HG03175 (cell line): ENCODE measurements around the gene GRIK2.

ENCODE experiments used
- ATAC-seq: cut with Tn5 transposase; IDR thresholded peaks from one replicate; pipeline ENCODE4 v1.9.1; 2021; ENCODE audit warnings: mild to moderate bottlenecking, moderate library complexity; ENCODE audit not compliant: unreplicated experiment

GRIK2 gene

GRCh38 chr6:101847690-101848089, 454.2 kb downstream of the GRIK2 start:
- ATAC-seq, result no peak

- ATAC-seq, result no peak
Observed at GRCh38 chr6:101851911-101852310, 458.4 kb downstream of the GRIK2 start.

GRCh38 chr6:101853231-101854085, 459.9 kb downstream of the GRIK2 start:
- no peak for ATAC-seq

- ATAC-seq, result no peak
Observed at GRCh38 chr6:101876431-101876830, 482.9 kb downstream of the GRIK2 start.

GRCh38 chr6:101878554-101879276, 485.2 kb downstream of the GRIK2 start:
- no peak for ATAC-seq

- no peak for ATAC-seq
Observed at GRCh38 chr6:101879782-101880181, 486.3 kb downstream of the GRIK2 start.

- ATAC-seq, result no peak
Observed at GRCh38 chr6:101883505-101883904, 490.0 kb downstream of the GRIK2 start.

GRCh38 chr6:101887532-101887931, 494.0 kb downstream of the GRIK2 start:
- no peak for ATAC-seq

GRCh38 chr6:101907356-101908217, 514.1 kb downstream of the GRIK2 start:
- no peak for ATAC-seq

- no peak for ATAC-seq
Observed at GRCh38 chr6:101909366-101909765, 515.9 kb downstream of the GRIK2 start.

GRCh38 chr6:101912311-101912710, 518.8 kb downstream of the GRIK2 start:
- no peak for ATAC-seq

GRCh38 chr6:101918471-101918870, 525.0 kb downstream of the GRIK2 start:
- ATAC-seq, result no peak

GRCh38 chr6:101921829-101922450, 528.4 kb downstream of the GRIK2 start:
- no peak for ATAC-seq

GRCh38 chr6:101926149-101926925, 532.8 kb downstream of the GRIK2 start:
- no peak for ATAC-seq

- no peak for ATAC-seq
Observed at GRCh38 chr6:101931766-101932165, 538.3 kb downstream of the GRIK2 start.

- ATAC-seq, result no peak
Observed at GRCh38 chr6:101932704-101933103, 539.2 kb downstream of the GRIK2 start.

- no peak for ATAC-seq
Observed at GRCh38 chr6:101935732-101936131, 542.2 kb downstream of the GRIK2 start.

- ATAC-seq, result no peak
Observed at GRCh38 chr6:101936516-101936915, 543.0 kb downstream of the GRIK2 start.

- no peak for ATAC-seq
Observed at GRCh38 chr6:101937108-101937507, 543.6 kb downstream of the GRIK2 start.

GRCh38 chr6:101940391-101940790, 546.9 kb downstream of the GRIK2 start:
- ATAC-seq, result no peak
